ENCODE results near the gene TP53BP2.

Gene TP53BP2

DNA sequence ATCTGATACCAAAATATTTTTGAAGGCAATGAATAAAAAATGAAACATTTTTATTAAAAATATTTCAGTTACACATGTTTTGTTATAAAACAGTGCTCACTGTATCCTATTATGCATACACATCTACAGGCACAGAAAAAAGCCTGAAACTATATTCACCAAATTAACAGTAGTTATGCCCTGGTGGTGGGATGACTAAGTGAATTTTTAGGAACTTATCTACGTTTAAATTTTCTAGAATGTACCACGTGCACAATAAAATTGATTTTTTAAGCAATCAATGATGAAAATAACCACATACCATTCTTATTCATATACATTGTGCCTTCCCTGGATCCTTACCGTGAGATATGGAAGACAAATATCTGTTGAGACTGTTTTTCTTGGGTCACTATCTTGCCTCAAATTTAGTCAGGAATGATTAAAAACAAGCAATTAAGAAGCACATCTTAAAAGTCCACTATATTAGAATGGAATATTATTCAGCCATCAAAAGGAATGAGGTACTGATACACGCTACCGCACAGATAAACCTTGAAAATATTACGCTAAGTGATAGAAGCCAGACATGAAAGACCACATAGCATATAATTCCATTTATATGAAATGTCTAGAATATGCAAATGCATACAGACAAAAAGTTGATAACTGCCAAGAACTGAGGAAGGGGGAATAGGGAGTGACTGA, 17.4 kb downstream of the TP53BP2 start:
- H3K4me3 ChIP-seq (replicated peaks in 1 of 2; ENCODE audit: low read depth in 2 of 2, low read length in 2 of 2) = no peak overlapping the region
- no peak for DNase-seq (ENCODE audit: low read depth in 2 of 2)
- TF ChIP-seq, protein P1, sequence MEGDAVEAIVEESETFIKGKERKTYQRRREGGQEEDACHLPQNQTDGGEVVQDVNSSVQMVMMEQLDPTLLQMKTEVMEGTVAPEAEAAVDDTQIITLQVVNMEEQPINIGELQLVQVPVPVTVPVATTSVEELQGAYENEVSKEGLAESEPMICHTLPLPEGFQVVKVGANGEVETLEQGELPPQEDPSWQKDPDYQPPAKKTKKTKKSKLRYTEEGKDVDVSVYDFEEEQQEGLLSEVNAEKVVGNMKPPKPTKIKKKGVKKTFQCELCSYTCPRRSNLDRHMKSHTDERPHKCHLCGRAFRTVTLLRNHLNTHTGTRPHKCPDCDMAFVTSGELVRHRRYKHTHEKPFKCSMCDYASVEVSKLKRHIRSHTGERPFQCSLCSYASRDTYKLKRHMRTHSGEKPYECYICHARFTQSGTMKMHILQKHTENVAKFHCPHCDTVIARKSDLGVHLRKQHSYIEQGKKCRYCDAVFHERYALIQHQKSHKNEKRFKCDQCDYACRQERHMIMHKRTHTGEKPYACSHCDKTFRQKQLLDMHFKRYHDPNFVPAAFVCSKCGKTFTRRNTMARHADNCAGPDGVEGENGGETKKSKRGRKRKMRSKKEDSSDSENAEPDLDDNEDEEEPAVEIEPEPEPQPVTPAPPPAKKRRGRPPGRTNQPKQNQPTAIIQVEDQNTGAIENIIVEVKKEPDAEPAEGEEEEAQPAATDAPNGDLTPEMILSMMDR (IDR thresholded peaks at IDR 0.05; ENCODE audit: low read depth, low read length) = no peak

DNA sequence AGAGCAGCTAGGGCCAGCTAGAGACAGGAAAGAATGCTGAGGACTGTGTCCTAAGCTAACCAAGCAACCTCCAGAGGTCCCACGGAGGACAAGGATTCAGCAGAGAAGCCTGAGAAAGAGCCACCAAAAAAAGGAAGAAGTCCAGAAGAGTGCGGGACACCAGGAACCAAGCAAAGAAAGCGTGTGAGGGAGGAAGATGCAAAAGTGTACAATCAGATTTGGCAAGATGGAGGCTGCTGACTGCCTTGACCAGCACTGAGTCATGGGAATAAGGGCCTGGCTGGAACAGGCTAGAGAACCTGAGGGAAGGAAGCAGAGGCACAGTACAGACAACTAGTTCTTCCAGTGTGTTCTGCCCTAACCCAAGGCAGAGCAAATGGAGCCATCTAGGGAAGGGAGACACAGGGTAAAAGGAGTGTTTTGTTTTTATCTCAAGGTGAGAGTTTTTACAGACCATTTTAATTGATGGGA, 18.5 kb downstream of the TP53BP2 start:
- TF ChIP-seq, protein P1 (IDR thresholded peaks at IDR 0.05; ENCODE audit: low read depth, low read length) = no peak
- peak; percentile 56 to 71 for DNase-seq (ENCODE audit: low read depth in 2 of 2)
- H3K4me3 ChIP-seq (replicated peaks in 1 of 2; ENCODE audit: low read depth in 2 of 2, low read length in 2 of 2) = no peak overlapping the region

DNA sequence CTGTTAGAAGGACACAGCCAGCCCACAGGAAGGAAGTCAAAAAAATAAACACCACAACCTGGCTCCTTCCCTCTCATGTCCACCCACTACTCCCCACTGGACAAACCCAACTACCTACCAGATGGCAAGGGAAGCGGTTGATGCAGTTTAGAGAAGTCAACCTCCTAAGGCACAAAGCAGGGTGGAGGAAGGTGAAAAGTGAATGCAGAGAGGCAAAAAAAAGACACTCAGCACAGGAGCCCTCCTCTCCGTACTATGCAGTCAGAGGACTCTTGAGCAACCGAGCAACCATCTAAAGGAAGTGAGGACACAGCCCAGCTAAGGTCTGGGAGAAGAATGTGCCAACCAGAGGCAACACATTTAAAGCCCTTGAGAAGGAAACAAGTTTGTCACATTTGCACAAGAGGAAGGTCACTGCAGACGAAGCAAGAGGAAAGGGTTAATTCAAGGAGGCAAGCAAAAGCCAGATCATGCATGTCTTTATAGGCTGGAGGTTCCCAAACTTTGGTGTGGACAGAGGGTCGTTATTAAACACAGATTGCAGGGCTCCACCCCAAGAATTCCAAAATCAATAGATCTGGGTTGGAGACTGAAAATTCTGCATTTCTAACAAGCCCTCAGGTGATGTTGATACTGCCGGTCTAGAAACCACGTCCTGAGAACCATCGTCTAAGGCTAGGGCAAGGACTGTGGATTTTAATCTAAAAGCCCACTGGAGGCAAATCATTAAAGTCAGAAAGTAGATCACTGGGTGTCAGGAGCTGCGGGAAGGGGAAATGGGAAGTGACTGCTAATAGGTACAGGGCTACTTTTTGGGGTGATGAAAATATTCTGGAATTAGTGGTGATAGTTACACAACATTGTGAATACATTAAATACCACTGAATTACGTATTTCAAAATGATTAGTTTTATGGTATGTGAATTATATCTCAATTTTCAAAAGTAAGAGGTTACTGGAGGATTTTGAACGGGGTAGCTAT, 19.7 kb downstream of the TP53BP2 start:
- DNase-seq (ENCODE audit: low read depth in 2 of 2) = peak in 1 of 2 donors; percentile 44
- TF ChIP-seq, protein P1 (IDR thresholded peaks at IDR 0.05; ENCODE audit: low read depth, low read length) = no peak
- no peak overlapping the region for H3K4me3 ChIP-seq (replicated peaks in 1 of 2; ENCODE audit: low read depth in 2 of 2, low read length in 2 of 2)

DNA sequence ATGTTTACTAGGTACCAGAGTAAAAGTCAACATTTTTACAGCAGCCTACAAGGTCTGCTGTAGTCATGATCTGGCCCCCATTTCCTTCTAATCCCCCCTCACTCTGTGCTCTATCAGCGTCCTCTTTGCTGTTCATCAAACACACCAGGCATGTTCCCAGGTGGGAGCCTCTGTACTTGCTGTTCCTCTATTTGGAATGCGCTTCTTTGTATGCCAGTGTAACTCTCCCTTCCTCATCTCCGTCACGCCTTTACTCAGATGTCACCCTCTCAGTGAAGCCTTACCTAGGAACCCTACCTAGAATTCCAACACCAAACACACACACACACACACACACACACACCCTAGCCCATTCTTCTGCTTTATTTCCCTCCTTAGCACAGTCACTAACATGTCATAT, 21.0 kb downstream of the TP53BP2 start:
- TF ChIP-seq, protein P1 (IDR thresholded peaks at IDR 0.05; ENCODE audit: low read depth, low read length) = no peak
- no peak for DNase-seq (ENCODE audit: low read depth in 2 of 2)
- no peak overlapping the region for H3K4me3 ChIP-seq (replicated peaks in 1 of 2; ENCODE audit: low read depth in 2 of 2, low read length in 2 of 2)

DNA sequence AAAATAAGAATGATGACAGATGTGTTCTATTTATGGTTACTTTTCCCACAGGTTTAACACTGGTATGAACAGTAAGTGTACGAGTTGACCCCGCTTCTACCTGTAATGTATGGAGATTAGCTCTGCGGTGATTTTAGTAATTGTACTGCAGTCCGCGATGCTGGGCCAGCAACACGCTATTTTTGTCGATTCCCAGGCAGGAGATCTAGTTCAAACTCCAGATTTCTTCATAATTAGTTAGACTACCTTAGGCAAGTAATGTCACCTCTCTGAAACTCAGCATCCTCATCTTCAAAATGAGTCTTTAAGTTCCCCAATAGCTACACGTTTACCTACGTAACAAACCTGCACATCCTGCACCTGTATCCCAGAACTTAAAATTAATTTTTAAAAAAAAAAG, 21.5 kb downstream of the TP53BP2 start:
- TF ChIP-seq, protein P1 (IDR thresholded peaks at IDR 0.05; ENCODE audit: low read depth, low read length) = no peak
- no peak for DNase-seq (ENCODE audit: low read depth in 2 of 2)
- H3K4me3 ChIP-seq (replicated peaks in 1 of 2; ENCODE audit: low read depth in 2 of 2, low read length in 2 of 2) = no peak overlapping the region

DNA sequence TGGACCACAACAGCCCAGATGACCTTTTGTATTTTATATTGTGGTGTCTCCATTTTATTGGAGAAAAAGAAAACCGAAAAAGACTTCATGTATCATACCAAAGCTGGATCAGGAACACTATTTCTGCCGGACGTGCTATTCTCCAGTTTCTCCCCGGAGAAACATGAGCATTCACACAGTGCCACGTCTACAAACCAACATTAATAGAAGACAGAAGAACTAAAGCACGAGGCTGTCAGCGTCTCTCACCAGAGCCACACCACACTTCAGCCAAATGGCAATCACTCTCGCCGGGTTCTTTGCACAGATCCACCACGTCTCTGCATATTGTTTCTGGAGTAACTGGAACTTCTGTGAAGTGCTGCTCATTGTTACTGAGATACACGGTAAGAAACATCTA, 24.8 kb downstream of the TP53BP2 start:
- DNase-seq (ENCODE audit: low read depth in 2 of 2) = no peak
- H3K4me3 ChIP-seq (replicated peaks in 1 of 2; ENCODE audit: low read depth in 2 of 2, low read length in 2 of 2) = no peak overlapping the region
- TF ChIP-seq, protein P1 (IDR thresholded peaks at IDR 0.05; ENCODE audit: low read depth, low read length) = no peak
